Peyer's patch (tissue), 4 donors: Measurements from ENCODE around the gene DNM3.

Source experiments
- CTCF ChIP-seq, 6 experiments: fragments of 450-650 bp in 4 of 6; fragments of 200-600 bp in 2 of 6; sonication (generic) in 1 of 6; IDR thresholded peaks; one replicate each; pipeline ENCODE4 v1.5.1; 2017 to 2019; ENCODE audit warnings: antibody characterized with exemption in 6 of 6, mild to moderate bottlenecking in 3 of 6, moderate library complexity in 1 of 6
- POLR2A ChIP-seq, 2 donors: fragments of 450-650 bp; IDR thresholded peaks; one replicate each; pipeline ENCODE4 v1.5.1; 2017; ENCODE audit warnings: antibody characterized with exemption in 2 of 2, mild to moderate bottlenecking in 2 of 2, moderate library complexity in 2 of 2

- no peak for TF ChIP-seq CTCF (IDR thresholded peaks at IDR 0.05)
- no peak for TF ChIP-seq POLR2A (IDR thresholded peaks at IDR 0.05)
These were observed 30.6 kb downstream of the DNM3 start for GRCh38 chr1:171871848-171872247.
